ENCODE data around the gene DDX56. TPM values are rescaled to one million over a fixed set of nuclear protein-coding genes. Genes with fewer than 3 reads are reported as not detected.

The DDX56 gene
- total RNA-seq, 1 donor from 2014 or later: 75.6 TPM

- Histone ChIP-seq H3K9me3 (ENCODE audit: insufficient read depth, low read depth, low read length) (no peaks in the 10 kb centered on the region), H3K79me2 (ENCODE audit: insufficient read depth, low read length) (no peaks in the 10 kb centered on the region), H3K27ac (ENCODE audit: low read depth, low read length) (no peak overlapping the region), H4K20me1 (ENCODE audit: insufficient read depth, low read length) (no peaks in the 10 kb centered on the region), H2AFZ (ENCODE audit: low read depth, low read length) (no peak overlapping the region), H3K36me3 (ENCODE audit: insufficient read depth, low read length) (no peaks in the 10 kb centered on the region), H3K4me3 (ENCODE audit: insufficient read depth, low read depth, low read length) (no peak overlapping the region), H3K4me2 (ENCODE audit: low read length) (no peak overlapping the region), H3K27me3 (ENCODE audit: insufficient read depth, low read length) (no peaks in the 10 kb centered on the region), H3K9ac (ENCODE audit: low read length) (no peak overlapping the region), H3K4me1 (ENCODE audit: insufficient read depth, low read length) (no peaks in the 10 kb centered on the region)
- Mint-ChIP-seq H3K4me3 (ENCODE audit: unreplicated experiment) (no peak overlapping the region), H3K9me3 (ENCODE audit: unreplicated experiment) (peaks cover 19% of the 10 kb centered on the region), H3K36me3 (ENCODE audit: low read depth, unreplicated experiment) (peaks cover 3% of the 10 kb centered on the region), H3K27ac (ENCODE audit: unreplicated experiment) (no peak overlapping the region), H3K4me1 (ENCODE audit: low read depth, unreplicated experiment) (no peaks in the 10 kb centered on the region), H3K27me3 (ENCODE audit: low read depth, unreplicated experiment) (peaks cover 8% of the 10 kb centered on the region)
- TF ChIP-seq EZH2 (IDR thresholded peaks at IDR 0.05; ENCODE audit: insufficient read depth, low read length): no peak
- TF ChIP-seq CTCF (IDR thresholded peaks at IDR 0.05; ENCODE audit: insufficient read depth, low read depth, low read length): no peak
- DNase-seq (ENCODE audit: low read depth) (no peak), FAIRE-seq (no peak)
Measured at GRCh38 chr7:44530990-44531389, 42.7 kb downstream of the DDX56 start.

- no peaks in the 10 kb centered on the region for H3K9me3 ChIP-seq (ENCODE audit: insufficient read depth, low read depth, low read length)
- no peaks in the 10 kb centered on the region for H3K4me1 ChIP-seq (ENCODE audit: insufficient read depth, low read length)
- no peak overlapping the region for H3K4me2 ChIP-seq (ENCODE audit: low read length)
- no peak overlapping the region for H2AFZ ChIP-seq (ENCODE audit: low read depth, low read length)
- H4K20me1 ChIP-seq (ENCODE audit: insufficient read depth, low read length): no peaks in the 10 kb centered on the region
- H3K27me3 ChIP-seq (ENCODE audit: insufficient read depth, low read length): peaks cover 11% of the 10 kb centered on the region
- H3K4me3 ChIP-seq (ENCODE audit: insufficient read depth, low read depth, low read length): no peak overlapping the region
- no peak for FAIRE-seq
- no peak overlapping the region for H3K9ac ChIP-seq (ENCODE audit: low read length)
- Mint-ChIP-seq H3K4me1 (ENCODE audit: low read depth, unreplicated experiment) (no peaks in the 10 kb centered on the region), H3K36me3 (ENCODE audit: low read depth, unreplicated experiment) (no peaks in the 10 kb centered on the region), H3K4me3 (ENCODE audit: unreplicated experiment) (no peak overlapping the region), H3K27me3 (ENCODE audit: low read depth, unreplicated experiment) (peaks cover 24% of the 10 kb centered on the region), H3K9me3 (ENCODE audit: unreplicated experiment) (peaks cover 27% of the 10 kb centered on the region), H3K27ac (ENCODE audit: unreplicated experiment) (no peak overlapping the region)
- H3K36me3 ChIP-seq (ENCODE audit: insufficient read depth, low read length): no peaks in the 10 kb centered on the region
- TF ChIP-seq CTCF (IDR thresholded peaks at IDR 0.05; ENCODE audit: insufficient read depth, low read depth, low read length): no peak
- no peak for TF ChIP-seq EZH2 (IDR thresholded peaks at IDR 0.05; ENCODE audit: insufficient read depth, low read length)
- no peak overlapping the region for H3K27ac ChIP-seq (ENCODE audit: low read depth, low read length)
- H3K79me2 ChIP-seq (ENCODE audit: insufficient read depth, low read length): no peaks in the 10 kb centered on the region
- DNase-seq (ENCODE audit: low read depth): no peak
Measured at GRCh38 chr7:44524811-44525388, 48.8 kb downstream of the DDX56 start.

- Mint-ChIP-seq H3K27ac (ENCODE audit: unreplicated experiment) (no peak overlapping the region), H3K9me3 (ENCODE audit: unreplicated experiment) (peaks cover 22% of the 10 kb centered on the region), H3K4me1 (ENCODE audit: low read depth, unreplicated experiment) (no peaks in the 10 kb centered on the region), H3K4me3 (ENCODE audit: unreplicated experiment) (no peak overlapping the region), H3K27me3 (ENCODE audit: low read depth, unreplicated experiment) (peaks cover 36% of the 10 kb centered on the region), H3K36me3 (ENCODE audit: low read depth, unreplicated experiment) (no peaks in the 10 kb centered on the region)
- Histone ChIP-seq H3K9ac (ENCODE audit: low read length) (no peak overlapping the region), H3K9me3 (ENCODE audit: insufficient read depth, low read depth, low read length) (no peaks in the 10 kb centered on the region), H3K4me3 (ENCODE audit: insufficient read depth, low read depth, low read length) (no peak overlapping the region), H3K4me1 (ENCODE audit: insufficient read depth, low read length) (no peaks in the 10 kb centered on the region), H3K36me3 (ENCODE audit: insufficient read depth, low read length) (no peaks in the 10 kb centered on the region), H2AFZ (ENCODE audit: low read depth, low read length) (no peak overlapping the region), H3K4me2 (ENCODE audit: low read length) (no peak overlapping the region), H4K20me1 (ENCODE audit: insufficient read depth, low read length) (no peaks in the 10 kb centered on the region), H3K27me3 (ENCODE audit: insufficient read depth, low read length) (peaks cover 17% of the 10 kb centered on the region), H3K27ac (ENCODE audit: low read depth, low read length) (no peak overlapping the region), H3K79me2 (ENCODE audit: insufficient read depth, low read length) (no peaks in the 10 kb centered on the region)
- DNase-seq (ENCODE audit: low read depth) (no peak), FAIRE-seq (no peak)
- TF ChIP-seq CTCF (IDR thresholded peaks at IDR 0.05; ENCODE audit: insufficient read depth, low read depth, low read length) (no peak), EZH2 (IDR thresholded peaks at IDR 0.05; ENCODE audit: insufficient read depth, low read length) (no peak)
Measured at GRCh38 chr7:44522315-44522714, 51.4 kb downstream of the DDX56 start.
